HK-2 (cell line): Measurements from ENCODE around the gene INS.

Experiments used
- DNase-seq: peaks from one replicate; pipeline ENCODE4 v3.0.0-alpha.2; 2018; ENCODE audit not compliant: unreplicated experiment

Gene INS

DNA sequence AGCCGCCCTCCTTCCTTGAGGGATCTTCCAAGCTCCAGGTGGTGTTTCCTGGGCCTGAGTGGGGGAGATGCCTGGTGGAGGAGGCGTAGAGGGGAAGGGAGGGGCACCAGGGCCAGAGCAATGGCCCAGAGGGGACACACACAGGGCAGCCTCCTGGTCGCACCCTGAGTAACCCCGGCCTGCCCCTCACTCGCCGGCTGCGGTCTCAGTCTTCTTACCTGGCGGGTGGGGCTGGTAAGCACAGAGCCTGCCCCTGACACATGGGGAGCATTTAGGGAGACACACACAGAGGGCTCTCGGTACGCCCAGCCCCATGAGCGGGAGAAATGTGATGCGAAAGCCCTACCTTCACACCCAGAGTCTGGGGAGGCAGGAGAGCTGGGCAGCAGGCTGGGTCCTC lies 45.7 kb downstream of the INS start:
- no peak for DNase-seq

- DNase-seq = no peak
Observed at GRCh38 chr11:2114430-2115241, 46.4 kb downstream of the INS start.

DNA sequence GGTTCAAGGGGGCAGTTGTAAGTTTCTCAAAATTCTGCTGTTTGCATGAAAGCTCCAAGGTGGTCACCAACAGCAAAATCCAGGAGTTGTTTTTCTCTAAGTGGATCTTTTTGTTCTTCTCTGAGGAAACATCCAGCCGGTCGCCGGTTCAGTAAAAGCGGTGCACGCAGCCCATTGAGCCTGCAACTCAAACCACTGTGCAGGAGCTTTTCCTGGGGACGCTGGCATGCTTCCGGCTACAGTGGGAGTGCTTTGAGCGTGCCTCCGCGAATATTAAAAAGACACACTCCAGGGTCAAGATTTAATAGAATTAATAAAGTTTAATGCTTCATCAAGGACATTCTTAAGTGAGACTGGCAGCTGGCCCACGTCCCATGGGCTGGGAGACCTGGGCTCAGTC lies 47.2 kb downstream of the INS start:
- DNase-seq = no peak

DNA sequence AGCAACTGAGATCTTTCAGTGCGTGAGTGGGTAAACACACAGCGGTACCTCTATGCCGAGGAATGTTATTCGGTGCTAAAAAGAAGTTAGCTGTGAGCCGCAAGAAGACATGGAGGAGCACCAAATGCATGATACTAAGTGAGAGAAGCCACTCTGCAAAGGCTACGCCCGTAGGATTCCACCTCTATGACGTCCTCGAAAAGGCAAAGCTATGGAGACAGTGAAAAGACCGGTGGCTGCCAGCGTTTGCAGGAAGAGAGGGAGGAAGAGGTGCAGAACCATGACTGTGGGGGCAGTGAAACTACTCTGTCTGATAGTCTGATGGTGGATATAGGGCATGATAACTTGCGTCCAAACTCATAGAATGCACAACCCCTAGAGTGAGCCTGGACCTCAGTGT lies 50.5 kb downstream of the INS start:
- no peak for DNase-seq
